ENCODE results near the gene ACTN2. TPM values are rescaled to one million over a fixed set of nuclear protein-coding genes. Genes with fewer than 3 reads are reported as not detected.
A peak's percentile ranks its signal among the peaks of the same experiment; 100 is the strongest.

The ACTN2 gene
- polyA plus RNA-seq, 1 donor from 2014 or later: not detected

GRCh38 chr1:236681219-236681618, 5.1 kb upstream of the ACTN2 start:
- peaks cover 0 to 9% (median 0%) of the 10 kb centered on the region in 3 donors for H3K4me1 Mint-ChIP-seq
- no peak overlapping the region for H3K4me3 Mint-ChIP-seq
- peaks cover 0 to 6% (median 4%) of the 10 kb centered on the region in 3 donors for H3K9me3 Mint-ChIP-seq
- H3K36me3 Mint-ChIP-seq: no peaks in the 10 kb centered on the region
- H3K27me3 Mint-ChIP-seq: peaks cover 9% of the 10 kb centered on the region
- H3K27ac Mint-ChIP-seq: no peak overlapping the region

- Mint-ChIP-seq H3K9me3 (peaks cover 0 to 6% (median 6%) of the 10 kb centered on the region in 3 donors), H3K36me3 (peaks cover 2% of the 10 kb centered on the region), H3K4me3 (peak overlapping the region in 3 of 4 donors; percentile 68 to 78 (median 70)), H3K4me1 (peaks cover 3 to 17% (median 4%) of the 10 kb centered on the region in 3 donors), H3K27me3 (peaks cover 30% of the 10 kb centered on the region), H3K27ac (no peak overlapping the region)
Observed at GRCh38 chr1:236685205-236685916, 938 bp upstream of the ACTN2 start.

- H3K27me3 Mint-ChIP-seq: peaks cover 37% of the 10 kb centered on the region
- no peak overlapping the region for H3K27ac Mint-ChIP-seq
- peaks cover 2% of the 10 kb centered on the region for H3K36me3 Mint-ChIP-seq
Observed at GRCh38 chr1:236686815-236687160, 489 bp downstream of the ACTN2 start.

GRCh38 chr1:236687273-236687672, 974 bp downstream of the ACTN2 start:
- peaks cover 38% of the 10 kb centered on the region for H3K27me3 Mint-ChIP-seq
- no peak overlapping the region for H3K27ac Mint-ChIP-seq
- peaks cover 2% of the 10 kb centered on the region for H3K36me3 Mint-ChIP-seq
- peaks cover 3 to 17% (median 4%) of the 10 kb centered on the region in 3 donors for H3K4me1 Mint-ChIP-seq
- peaks cover 0 to 6% (median 6%) of the 10 kb centered on the region in 3 donors for H3K9me3 Mint-ChIP-seq
- peak overlapping the region; percentile 25 to 82 (median 34) for H3K4me3 Mint-ChIP-seq

More at GRCh38 chr1:236686815-236687160, 489 bp downstream of the ACTN2 start:
- Mint-ChIP-seq H3K4me3 (peak overlapping the region; percentile 25 to 82 (median 34)), H3K9me3 (peaks cover 0 to 6% (median 6%) of the 10 kb centered on the region in 3 donors), H3K4me1 (peaks cover 3 to 17% (median 4%) of the 10 kb centered on the region in 3 donors)

GRCh38 chr1:236688705-236689104, 2.4 kb downstream of the ACTN2 start:
- Mint-ChIP-seq H3K4me3 (no peak overlapping the region), H3K36me3 (peaks cover 2% of the 10 kb centered on the region), H3K27ac (no peak overlapping the region), H3K9me3 (peaks cover 0 to 6% (median 6%) of the 10 kb centered on the region in 3 donors), H3K27me3 (peaks cover 41% of the 10 kb centered on the region), H3K4me1 (peaks cover 3 to 17% (median 4%) of the 10 kb centered on the region in 3 donors)

- peaks cover 43% of the 10 kb centered on the region for H3K27me3 Mint-ChIP-seq
Observed at GRCh38 chr1:236689713-236690569, 3.6 kb downstream of the ACTN2 start.

GRCh38 chr1:236691348-236691747, 5.0 kb downstream of the ACTN2 start:
- Mint-ChIP-seq H3K36me3 (peaks cover 2% of the 10 kb centered on the region), H3K4me3 (no peak overlapping the region), H3K27ac (no peak overlapping the region), H3K27me3 (peaks cover 35% of the 10 kb centered on the region), H3K4me1 (peaks cover 3 to 8% (median 4%) of the 10 kb centered on the region in 3 donors), H3K9me3 (peaks cover 0 to 2% (median 0%) of the 10 kb centered on the region in 3 donors)

More at GRCh38 chr1:236689713-236690569, 3.6 kb downstream of the ACTN2 start:
- H3K36me3 Mint-ChIP-seq: peaks cover 2% of the 10 kb centered on the region
- H3K9me3 Mint-ChIP-seq: peaks cover 0 to 6% (median 6%) of the 10 kb centered on the region in 3 donors
- H3K27ac Mint-ChIP-seq: no peak overlapping the region
- peaks cover 3 to 15% (median 4%) of the 10 kb centered on the region in 3 donors for H3K4me1 Mint-ChIP-seq
- no peak overlapping the region for H3K4me3 Mint-ChIP-seq

GRCh38 chr1:236692128-236692527, 5.8 kb downstream of the ACTN2 start:
- no peak overlapping the region for H3K27ac Mint-ChIP-seq

GRCh38 chr1:236692742-236693141, 6.4 kb downstream of the ACTN2 start:
- Mint-ChIP-seq H3K4me1 (no peaks in the 10 kb centered on the region), H3K4me3 (peak overlapping the region in 1 of 4 donors; percentile 20), H3K27ac (no peak overlapping the region), H3K27me3 (peaks cover 27% of the 10 kb centered on the region), H3K36me3 (peaks cover 2% of the 10 kb centered on the region), H3K9me3 (no peaks in the 10 kb centered on the region)

More at GRCh38 chr1:236692128-236692527, 5.8 kb downstream of the ACTN2 start:
- Mint-ChIP-seq H3K4me1 (peaks cover under 1 to 6% (median under 1%) of the 10 kb centered on the region in 3 donors), H3K36me3 (peaks cover 2% of the 10 kb centered on the region), H3K27me3 (peaks cover 31% of the 10 kb centered on the region), H3K4me3 (no peak overlapping the region), H3K9me3 (peaks cover 0 to 2% (median 0%) of the 10 kb centered on the region in 3 donors)

- no peak overlapping the region for H3K4me3 Mint-ChIP-seq
- peaks cover 9% of the 10 kb centered on the region for H3K27me3 Mint-ChIP-seq
- H3K27ac Mint-ChIP-seq: no peak overlapping the region
- no peaks in the 10 kb centered on the region for H3K36me3 Mint-ChIP-seq
- no peaks in the 10 kb centered on the region for H3K9me3 Mint-ChIP-seq
- H3K4me1 Mint-ChIP-seq: no peaks in the 10 kb centered on the region
Observed at GRCh38 chr1:236699366-236699765, 13.1 kb downstream of the ACTN2 start.

- no peaks in the 10 kb centered on the region for H3K4me1 Mint-ChIP-seq
- no peaks in the 10 kb centered on the region for H3K36me3 Mint-ChIP-seq
- H3K9me3 Mint-ChIP-seq: no peaks in the 10 kb centered on the region
- no peak overlapping the region for H3K27ac Mint-ChIP-seq
- peaks cover 10% of the 10 kb centered on the region for H3K27me3 Mint-ChIP-seq
- no peak overlapping the region for H3K4me3 Mint-ChIP-seq
Observed at GRCh38 chr1:236700903-236701302, 14.6 kb downstream of the ACTN2 start.

- no peak overlapping the region for H3K4me3 Mint-ChIP-seq
- H3K36me3 Mint-ChIP-seq: no peaks in the 10 kb centered on the region
- H3K27ac Mint-ChIP-seq: no peak overlapping the region
- H3K27me3 Mint-ChIP-seq: peaks cover 10% of the 10 kb centered on the region
- H3K4me1 Mint-ChIP-seq: no peaks in the 10 kb centered on the region
- no peaks in the 10 kb centered on the region for H3K9me3 Mint-ChIP-seq
Observed at GRCh38 chr1:236701782-236702181, 15.5 kb downstream of the ACTN2 start.

GRCh38 chr1:236702791-236703394, 16.6 kb downstream of the ACTN2 start:
- H3K36me3 Mint-ChIP-seq: no peaks in the 10 kb centered on the region
- H3K4me3 Mint-ChIP-seq: no peak overlapping the region
- no peak overlapping the region for H3K27ac Mint-ChIP-seq
- no peaks in the 10 kb centered on the region for H3K9me3 Mint-ChIP-seq
- peaks cover 10% of the 10 kb centered on the region for H3K27me3 Mint-ChIP-seq
- no peaks in the 10 kb centered on the region for H3K4me1 Mint-ChIP-seq

GRCh38 chr1:236705771-236706170, 19.5 kb downstream of the ACTN2 start:
- Mint-ChIP-seq H3K27me3 (peaks cover 6% of the 10 kb centered on the region), H3K27ac (no peak overlapping the region), H3K4me3 (no peak overlapping the region), H3K36me3 (no peaks in the 10 kb centered on the region), H3K9me3 (no peaks in the 10 kb centered on the region), H3K4me1 (no peaks in the 10 kb centered on the region)

GRCh38 chr1:236706183-236706582, 19.9 kb downstream of the ACTN2 start:
- no peaks in the 10 kb centered on the region for H3K36me3 Mint-ChIP-seq
- H3K27me3 Mint-ChIP-seq: peaks cover 5% of the 10 kb centered on the region
- no peak overlapping the region for H3K4me3 Mint-ChIP-seq
- H3K4me1 Mint-ChIP-seq: no peaks in the 10 kb centered on the region
- no peaks in the 10 kb centered on the region for H3K9me3 Mint-ChIP-seq
- H3K27ac Mint-ChIP-seq: no peak overlapping the region

Data from IgD-negative memory B cell (primary cell).